Hypothalamus (tissue), 51 donors: ENCODE results near the gene MSANTD4.
"Not testable (repeated sequence)": the region's sequence is repeated elsewhere in the genome, so short reads cannot be mapped to it uniquely, and the experiment has no call there.

Experiments
- DNase-seq, 51 donors: peaks; one replicate each; lab custom pipeline; 2025; lab: John Stamatoyannopoulos, UW

The MSANTD4 gene

GRCh38 chr11:106014620-106015019 lies 7.4 kb downstream of the MSANTD4 start:
- DNase-seq: no peak

DNA sequence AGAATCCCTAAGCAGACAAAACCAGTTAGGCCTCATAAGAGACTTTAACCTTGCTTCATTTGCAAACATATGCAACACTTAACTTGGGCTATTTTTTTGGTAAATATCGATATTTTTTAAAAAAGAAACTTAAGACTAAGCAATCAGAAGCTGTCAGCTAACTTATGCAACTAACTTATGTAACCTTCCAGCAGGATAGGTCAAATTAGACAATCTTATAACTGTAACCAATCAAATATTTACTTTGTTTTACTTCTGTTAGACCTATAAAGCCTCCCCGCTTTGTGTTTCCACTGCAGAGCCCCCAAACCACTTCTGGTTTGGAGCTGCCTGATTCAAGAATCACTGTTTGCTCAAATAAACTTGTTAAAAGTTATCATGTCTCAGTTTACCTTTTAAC lies 8.0 kb downstream of the MSANTD4 start:
- no peak for DNase-seq

- DNase-seq: peak in 3 of 51 donors; percentile 4 to 52 (median 13)
These were observed 9.3 kb downstream of the MSANTD4 start for GRCh38 chr11:106012744-106013143.

GRCh38 chr11:106011481-106011880 lies 10.6 kb downstream of the MSANTD4 start:
- DNase-seq: no peak

- not testable (repeated sequence) for DNase-seq
These were observed 18.9 kb downstream of the MSANTD4 start for GRCh38 chr11:106003094-106003493.

GRCh38 chr11:106001304-106002012 lies 20.6 kb downstream of the MSANTD4 start:
- no peak for DNase-seq

DNA sequence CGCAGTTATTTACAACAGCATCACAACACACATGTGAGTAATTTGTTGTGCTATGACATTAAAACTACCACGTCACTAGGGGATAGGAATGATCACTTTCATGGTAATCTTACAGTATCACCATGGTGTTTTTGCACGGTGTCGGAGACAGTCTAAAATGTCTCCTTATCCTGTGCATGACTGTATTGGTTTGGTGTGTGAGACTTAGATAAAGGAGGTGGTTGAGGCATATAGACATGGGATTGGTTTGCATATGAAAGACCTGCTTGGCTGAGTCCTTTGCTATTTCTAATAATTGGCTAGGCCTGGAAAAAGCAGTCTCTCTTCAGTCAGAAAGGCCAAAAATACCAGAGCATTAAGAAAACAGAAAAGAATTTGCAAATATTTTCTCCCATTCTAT lies 30.2 kb downstream of the MSANTD4 start:
- no peak for DNase-seq

DNA sequence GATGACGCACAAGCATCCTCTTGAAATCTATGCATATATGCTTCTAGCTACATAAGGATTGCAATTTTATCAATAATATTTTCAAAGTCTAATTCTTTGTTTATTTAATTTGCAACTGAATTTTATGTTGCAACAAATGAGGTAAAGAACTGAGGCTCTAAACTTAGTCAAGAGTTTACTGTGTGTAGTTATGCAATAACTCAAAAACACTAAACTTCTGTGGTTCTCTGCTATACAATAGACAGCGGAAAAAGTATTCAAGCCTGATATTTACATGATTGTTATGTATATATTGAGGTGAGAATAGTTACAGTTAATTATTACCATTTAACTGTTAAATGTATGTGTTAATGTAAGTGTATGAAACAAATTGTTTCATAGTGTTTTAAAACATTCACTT lies 32.9 kb downstream of the MSANTD4 start:
- DNase-seq: no peak

DNA sequence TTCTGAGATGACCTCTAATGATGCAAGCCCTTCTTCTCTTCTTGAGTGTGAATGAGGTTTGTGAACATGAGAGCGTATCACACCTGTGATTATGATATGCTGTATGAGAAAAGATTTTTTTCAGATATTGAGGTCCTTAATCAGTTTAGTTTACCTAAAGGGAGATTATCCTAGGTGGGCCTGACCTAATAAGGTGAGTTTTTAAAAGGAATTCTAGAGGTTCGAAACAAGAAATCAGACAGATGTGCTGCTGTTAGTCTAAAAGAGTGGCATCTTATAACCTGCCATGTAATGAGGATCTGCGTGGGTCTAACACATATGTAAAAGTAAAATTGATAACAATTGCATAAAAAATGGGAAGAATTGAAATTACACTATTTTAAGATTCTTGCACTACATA lies 33.8 kb downstream of the MSANTD4 start:
- no peak for DNase-seq

GRCh38 chr11:105986554-105986953 lies 35.5 kb downstream of the MSANTD4 start:
- DNase-seq: no peak

- DNase-seq: no peak
These were observed 41.9 kb downstream of the MSANTD4 start for GRCh38 chr11:105979997-105980703.

DNA sequence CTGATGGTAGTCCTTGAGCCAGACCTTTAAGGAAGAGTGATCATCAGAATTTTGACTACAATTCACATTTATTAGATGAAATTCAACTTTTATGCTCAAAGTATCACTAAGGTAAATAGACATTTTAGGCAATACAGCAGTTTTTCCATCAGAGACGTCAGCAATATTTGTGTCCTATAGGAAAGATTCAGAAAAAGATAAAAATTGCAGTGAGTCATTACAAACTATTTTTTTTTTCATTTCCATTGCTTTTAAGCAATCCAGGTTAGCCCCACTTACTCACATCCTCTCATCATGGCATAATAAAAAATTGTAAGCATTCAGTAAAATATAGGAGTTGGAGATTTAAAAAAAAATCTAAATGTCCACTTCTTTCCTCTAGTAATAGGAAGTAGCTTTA lies 46.9 kb downstream of the MSANTD4 start:
- DNase-seq: no peak

DNA sequence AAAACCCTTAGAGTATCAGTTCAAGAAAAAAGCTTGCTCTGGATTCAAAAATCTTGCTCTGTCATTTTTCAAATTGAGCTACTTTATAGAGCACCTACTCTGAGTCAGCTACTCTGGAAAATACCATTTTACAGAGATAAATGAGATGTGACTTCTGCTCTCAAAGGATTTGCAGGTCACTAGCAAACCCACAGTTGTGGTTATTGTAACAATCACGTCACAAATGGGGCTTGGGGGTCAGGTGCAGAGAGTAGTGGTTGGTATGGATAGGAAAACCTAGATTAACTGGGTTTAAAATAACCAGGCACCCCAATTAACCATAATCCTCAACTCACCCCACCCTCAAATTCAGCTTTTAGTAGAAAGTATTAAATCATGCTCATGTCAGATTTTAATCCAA lies 52.3 kb downstream of the MSANTD4 start:
- DNase-seq: no peak

DNA sequence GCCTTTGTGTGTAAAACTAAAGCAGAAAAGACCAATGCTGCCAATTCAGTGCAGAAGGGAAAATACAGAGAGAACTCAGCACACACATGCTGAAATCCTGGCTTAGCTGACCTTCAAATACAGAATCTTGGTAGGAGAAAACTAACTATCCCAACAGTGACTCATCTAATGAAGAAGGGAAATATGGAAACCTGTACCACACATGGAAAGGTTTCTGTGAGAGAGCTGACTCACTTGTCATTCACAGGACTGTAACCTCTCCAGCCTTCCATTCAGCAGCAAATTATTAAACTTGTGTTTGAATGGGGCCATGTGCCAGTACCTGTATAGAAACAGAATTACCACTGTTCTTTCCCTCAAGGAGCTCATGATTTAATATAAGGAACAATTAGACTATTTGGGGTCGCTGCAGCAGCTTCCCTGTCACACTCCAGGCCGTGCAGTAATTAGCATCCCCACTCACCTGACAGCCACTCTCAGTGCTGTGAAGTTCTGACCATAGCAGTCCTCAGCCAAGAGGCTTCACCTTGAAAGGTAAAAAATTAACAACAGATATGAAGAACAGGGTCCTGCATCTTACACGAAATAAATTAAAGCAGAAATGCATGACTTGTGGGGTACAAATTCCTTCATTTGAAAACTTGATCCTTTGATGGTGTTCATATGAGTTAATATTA lies 53.9 kb downstream of the MSANTD4 start:
- DNase-seq: no peak

DNA sequence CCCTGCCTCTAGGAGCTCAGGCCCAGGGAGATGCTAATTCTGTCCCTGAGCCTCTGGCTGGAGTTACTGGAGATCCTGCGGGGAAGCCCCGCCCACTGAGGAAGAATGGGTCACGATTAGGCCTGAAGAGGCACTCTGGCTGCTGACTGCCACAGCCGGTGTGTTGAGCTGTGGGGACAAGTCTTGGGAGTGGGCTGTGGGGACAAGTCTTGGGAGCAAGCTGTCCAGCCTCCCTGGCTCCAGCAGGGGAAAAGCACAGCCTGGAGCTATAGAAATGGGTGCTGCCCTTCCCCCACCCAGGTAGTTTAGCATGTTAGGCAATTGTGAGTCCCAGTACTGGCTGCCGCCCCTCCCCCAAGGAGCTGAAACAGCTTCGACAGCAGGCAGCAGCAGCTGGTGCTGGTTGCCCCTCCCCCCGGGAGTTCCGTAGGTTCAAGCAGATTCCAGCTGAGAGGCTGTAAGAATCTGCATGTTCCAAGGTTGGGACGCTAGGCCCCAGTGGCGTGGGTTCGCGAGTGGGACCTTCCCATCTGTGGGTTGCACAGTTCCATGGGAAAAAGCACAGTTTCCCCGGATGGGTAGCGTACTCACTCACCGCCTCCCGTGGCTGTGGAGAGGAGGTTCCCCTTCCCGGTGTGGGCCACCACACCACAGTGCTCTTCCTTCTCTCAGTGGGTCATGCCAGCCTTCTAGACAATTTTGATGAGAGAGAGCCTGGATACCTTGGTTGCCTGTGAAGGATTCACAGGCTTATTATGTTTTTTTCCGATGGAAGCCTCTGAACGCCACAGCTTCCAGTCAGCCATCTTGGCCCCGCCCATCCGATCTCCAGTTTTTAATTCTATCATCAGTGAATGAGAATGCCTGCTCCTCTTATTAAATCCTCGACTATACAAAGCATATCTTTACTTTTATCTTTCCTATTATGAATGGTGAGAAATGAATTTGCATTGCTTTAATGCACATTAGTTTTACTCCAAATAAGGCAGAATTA lies 61.5 kb downstream of the MSANTD4 start:
- no peak for DNase-seq
